ENCODE measurements around the gene RUNX2.

- TF ChIP-seq POLR2A (IDR thresholded peaks at IDR 0.05) (no peak), CTCF (IDR thresholded peaks at IDR 0.05) (no peak), POLR2AphosphoS5 (IDR thresholded peaks at IDR 0.05) (peak in 2 of 3 donors; percentile 10 to 27), EP300 (IDR thresholded peaks at IDR 0.05; ENCODE audit: low read depth) (no peak)
Observed at GRCh38 chr6:45420083-45420908, 92.2 kb downstream of the RUNX2 start.
